ENCODE measurements around the gene HLCS.

Gene HLCS

GRCh38 chr21:36980280-36981048 lies 14.0 kb upstream of the HLCS start (continued):
- TF ChIP-seq ZNF626 (tag by site-specific recombination; IDR thresholded peaks at IDR 0.05) (no peak), ZNF585B (tag by site-specific recombination; IDR thresholded peaks at IDR 0.05) (no peak), ZNF24 (tag by site-specific recombination; IDR thresholded peaks at IDR 0.05) (no peak; the same call in 1 of the 2 replicates), TCF7L2 (IDR thresholded peaks at IDR 0.05; ENCODE audit: borderline replicate concordance, low read depth, low read length) (no peak), MYNN (tag by site-specific recombination; IDR thresholded peaks at IDR 0.05; ENCODE audit: borderline replicate concordance) (no peak), ZNF184 (tag by site-specific recombination; IDR thresholded peaks at IDR 0.05) (no peak), PRDM1 (tag by site-specific recombination; IDR thresholded peaks at IDR 0.05) (no peak), ZNF623 (tag by site-specific recombination; IDR thresholded peaks at IDR 0.05) (no peak; the same call in 1 of the 2 replicates), ZNF121 (tag by site-specific recombination; IDR thresholded peaks at IDR 0.05) (no peak), ZNF704 (tag by site-specific recombination; IDR thresholded peaks at IDR 0.05) (no peak), ZNF391 (tag by site-specific recombination; IDR thresholded peaks at IDR 0.05; ENCODE audit: borderline replicate concordance, low read depth) (0 out of 2 replicates have a peak, but pooled peaks have one; percentile 43), HOXD13 (CRISPR knock-in tag; IDR thresholded peaks at IDR 0.05; ENCODE audit: borderline replicate concordance) (no peak), ZSCAN18 (tag by site-specific recombination; IDR thresholded peaks at IDR 0.05) (no peak), ZBTB8A (tag by site-specific recombination; IDR thresholded peaks at IDR 0.05) (peak; percentile 94), ZNF140 (tag by site-specific recombination; IDR thresholded peaks at IDR 0.05) (no peak), ZNF624 (tag by site-specific recombination; IDR thresholded peaks at IDR 0.05) (no peak), ZBTB7A (tag by site-specific recombination; IDR thresholded peaks at IDR 0.05; ENCODE audit: low read depth) (no peak; the same call in 1 of the 2 replicates), OSR2 (tag by site-specific recombination; IDR thresholded peaks at IDR 0.05) (peak; percentile 36), ZNF426 (tag by site-specific recombination; IDR thresholded peaks at IDR 0.05) (no peak), PRDM6 (tag by site-specific recombination; IDR thresholded peaks at IDR 0.05) (no peak), SP7 (tag by site-specific recombination; IDR thresholded peaks at IDR 0.05) (peak; percentile 72), ZSCAN5A (tag by site-specific recombination; IDR thresholded peaks at IDR 0.05) (peak; percentile 92), ZNF747 (tag by site-specific recombination; IDR thresholded peaks at IDR 0.05) (no peak), EGR2 (tag by site-specific recombination; IDR thresholded peaks at IDR 0.05; ENCODE audit: low read depth) (peak; percentile 61; the same call in 1 of the 2 replicates), SALL2 (tag by site-specific recombination; IDR thresholded peaks at IDR 0.05; ENCODE audit: borderline replicate concordance) (no peak), ZNF366 (tag by site-specific recombination; conservative IDR thresholded peaks at IDR 0.05) (no peak), ZNF558 (tag by site-specific recombination; IDR thresholded peaks at IDR 0.05) (no peak), KLF10 (tag by site-specific recombination; IDR thresholded peaks at IDR 0.05) (no peak; the same call in 1 of the 2 replicates), ZNF677 (tag by site-specific recombination; IDR thresholded peaks at IDR 0.05) (no peak), ZNF473 (tag by site-specific recombination; IDR thresholded peaks at IDR 0.05) (no peak), ZNF114 (tag by site-specific recombination; IDR thresholded peaks at IDR 0.05) (no peak)
- TF ChIP-seq, protein P1, sequence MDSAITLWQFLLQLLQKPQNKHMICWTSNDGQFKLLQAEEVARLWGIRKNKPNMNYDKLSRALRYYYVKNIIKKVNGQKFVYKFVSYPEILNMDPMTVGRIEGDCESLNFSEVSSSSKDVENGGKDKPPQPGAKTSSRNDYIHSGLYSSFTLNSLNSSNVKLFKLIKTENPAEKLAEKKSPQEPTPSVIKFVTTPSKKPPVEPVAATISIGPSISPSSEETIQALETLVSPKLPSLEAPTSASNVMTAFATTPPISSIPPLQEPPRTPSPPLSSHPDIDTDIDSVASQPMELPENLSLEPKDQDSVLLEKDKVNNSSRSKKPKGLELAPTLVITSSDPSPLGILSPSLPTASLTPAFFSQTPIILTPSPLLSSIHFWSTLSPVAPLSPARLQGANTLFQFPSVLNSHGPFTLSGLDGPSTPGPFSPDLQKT (IDR thresholded peaks at IDR 0.05; ENCODE audit: borderline replicate concordance, low read depth, low read length), result no peak
